K562 (cell line): ENCODE measurements around the gene C1orf198. TPM values are rescaled to one million over a fixed set of nuclear protein-coding genes. Genes with fewer than 3 reads are reported as not detected.

Experiments used
- ATAC-seq: fragments of 200-7000 bp; cut with Tn5 transposase; 3 replicates; pipeline ENCODE4 v1.9.1; 2020; ENCODE audit warnings: moderate library complexity
- BruUV-seq: library from RNA; stranded (reverse); fragments of 400-500 nt; replicated peaks from 2 replicates; lab custom pipeline; 2021; lab: Mats Ljungman, UMichigan
- CTCF ChIA-PET: fragments of 300-600 bp; formaldehyde crosslinking; extraction: SDS; loops from one replicate; lab custom pipeline; 2021; ENCODE audit warnings: low intra/inter-chr PET ratio; lab: Yijun Ruan, JAX
- POLR2A ChIA-PET: fragments of 300-600, 350-650 bp; sonication (Branson Sonifier 250); formaldehyde crosslinking; extraction: SDS; loops from one replicate; lab custom pipeline; 2021; ENCODE audit warnings: antibody characterized with exemption, inconsistent platforms; lab: Yijun Ruan, JAX
- DNase-seq, 4 experiments: peaks; one replicate each; pipeline versions ENCODE4 v3.0.0 to v3.0.0-alpha.2; 2011 to 2018; ENCODE audit warnings: low spot score in 3 of 4, mixed read lengths in 3 of 4; ENCODE audit errors: extremely low read depth in 1 of 4
- FAIRE-seq: peaks from 2 replicates; lab custom pipeline; 2011; peaks lifted over from hg19 to GRCh38; lab: Jason Lieb, UNC
- H2AFZ ChIP-seq: 2 replicates; pipeline ENCODE4 v1.6.0; 2011; ENCODE audit warnings: low read depth, low read length, control low read depth, inconsistent platforms
- H3K27ac ChIP-seq: fragments of 200-600 bp; 3 replicates; pipeline ENCODE4 v1.8.0; 2011; ENCODE audit warnings: low read depth, mild to moderate bottlenecking, control low read depth, inconsistent platforms, low read length, moderate library complexity, mixed read lengths; ENCODE audit errors: extremely low read depth
- H3K27me3 ChIP-seq, 2 experiments: fragments of 300-600 bp in 1 of 2; 2 replicates in 1 of 2; 3 replicates in 1 of 2; pipeline versions ENCODE4 v1.6.0 to v1.8.0; 2011; ENCODE audit warnings: inconsistent platforms in 2 of 2, low read length in 2 of 2, mild to moderate bottlenecking in 1 of 2, mixed read lengths in 1 of 2, moderate library complexity in 1 of 2; ENCODE audit not compliant: control insufficient read depth in 2 of 2, insufficient read depth in 2 of 2
- H3K36me3 ChIP-seq: fragments of 300-600 bp; 3 replicates; pipeline ENCODE4 v1.8.0; 2011; ENCODE audit warnings: mild to moderate bottlenecking, low read length, inconsistent platforms; ENCODE audit not compliant: control insufficient read depth, insufficient read depth
- H3K4me1 ChIP-seq, 2 experiments: fragments of 200-600 bp in 1 of 2; replicated peaks in 1 of 2; 2 replicates in 1 of 2; 3 replicates in 1 of 2; pipeline versions ENCODE4 v1.5.1 to v1.8.0; 2011; ENCODE audit warnings: inconsistent platforms in 2 of 2, low read length in 2 of 2, mild to moderate bottlenecking in 1 of 2, mixed read lengths in 1 of 2, moderate library complexity in 1 of 2; ENCODE audit not compliant: control insufficient read depth in 2 of 2, insufficient read depth in 2 of 2
- H3K4me2 ChIP-seq: 2 replicates; pipeline ENCODE4 v1.6.1; 2011; ENCODE audit warnings: low read length, control low read depth, inconsistent platforms, mixed read lengths; ENCODE audit not compliant: insufficient read depth
- H3K4me3 ChIP-seq: fragments of 200-600 bp; sonication (generic), shearing (Covaris generic); 2 replicates; pipeline ENCODE4 v1.5.1; 2016; ENCODE audit warnings: control low read depth, inconsistent platforms
- H3K79me2 ChIP-seq: fragments of 200-600 bp; 3 replicates; pipeline ENCODE4 v1.8.0; 2011; ENCODE audit warnings: low read length, inconsistent platforms; ENCODE audit not compliant: control insufficient read depth, insufficient read depth
- H3K9ac ChIP-seq, 2 experiments: 2 replicates each; pipeline versions ENCODE4 v1.6.0 to v1.6.1; 2011; ENCODE audit warnings: low read depth in 2 of 2, low read length in 2 of 2, control low read depth in 1 of 2, inconsistent platforms in 1 of 2, mild to moderate bottlenecking in 1 of 2, mixed read lengths in 1 of 2; ENCODE audit not compliant: insufficient read depth in 1 of 2
- H3K9me1 ChIP-seq: one replicate; pipeline ENCODE4 v1.6.0; 2011; ENCODE audit warnings: inconsistent platforms, mild to moderate bottlenecking, low read length, moderate library complexity; ENCODE audit not compliant: control insufficient read depth, insufficient read depth
- H3K9me3 ChIP-seq: replicated peaks from 2 replicates; pipeline ENCODE4 v1.5.1; 2011; ENCODE audit warnings: low read depth, low read length, inconsistent platforms; ENCODE audit not compliant: control insufficient read depth, insufficient read depth
- H4K20me1 ChIP-seq: replicated peaks from 2 replicates; pipeline ENCODE4 v1.6.1; 2011; ENCODE audit warnings: low read length, inconsistent platforms, mixed read lengths; ENCODE audit not compliant: control insufficient read depth, insufficient read depth
- POLR2G ChIP-seq: fragments of 200-400 bp; formaldehyde crosslinking; IDR thresholded peaks from 2 replicates; pipeline ENCODE4 v1.6.1; 2017; ENCODE audit warnings: low read depth, mild to moderate bottlenecking, antibody characterized with exemption, low read length, moderate library complexity
- ZHX1 ChIP-seq: fragments of 150-350 bp; conservative IDR thresholded peaks from 2 replicates; pipeline ENCODE4 v1.6.1; 2014; ENCODE audit warnings: low read length
- WGBS: fragments of 100-300 bp; shearing (Covaris generic); methylation state at CpG from one replicate; pipeline ENCODE4 v1.1.6; 2016; ENCODE audit warnings: low coverage, mixed read lengths; ENCODE audit not compliant: insufficient coverage; ENCODE audit errors: missing lambda C conversion rate; 5-methylcytosine and 5-hydroxymethylcytosine counted together
- in situ Hi-C: fragments of 300-500 bp; cut with MboI; formaldehyde crosslinking; loops from 4 replicates; pipeline ENCODE4 v1.15.0; 2018; ENCODE audit warnings: inconsistent platforms, mixed read lengths
- intact Hi-C: fragments of 100-400 bp; cut with micrococcal nuclease; formaldehyde crosslinking; loops from 2 replicates; pipeline ENCODE4 v1.14.2; 2022
- polyA plus RNA-seq, 8 experiments: library from polyadenylated mRNA; depleted of rRNA in 4 of 8; stranded (reverse) in 5 of 8; unstranded in 3 of 8; fragments of >200 nt; fragmentation: Nextera tagmentation in 2 of 8; fragmentation: Illumina TruSeq in 1 of 8; extraction: Ambion mirVana in 2 of 8; extraction: Trizol in 1 of 8; gene quantifications; 2 replicates each; pipeline versions ENCODE4 v1.2.1 to v1.2.3, GENCODE V29; 2011 to 2014; ENCODE audit warnings: inconsistent platforms in 1 of 8, missing spikeins in 1 of 8
- total RNA-seq, 7 experiments: library from RNA; depleted of rRNA in 6 of 7; stranded (reverse); fragments of >200 nt in 6 of 7; fragmentation: Illumina TruSeq in 2 of 7; extraction: Trizol in 2 of 7; gene quantifications; 2 replicates each; pipeline versions ENCODE4 v1.2.1 to v1.2.3, GENCODE V29; 2011 to 2021; ENCODE audit warnings: low replicate concordance in 1 of 7

C1orf198 gene
- total and polyA plus RNA-seq, 9 of the 15 experiments (the other 6 are each of a cell fraction or from before 2014, with no cell fraction given): 2.0 to 15.1 (median 10.4) TPM

DNA sequence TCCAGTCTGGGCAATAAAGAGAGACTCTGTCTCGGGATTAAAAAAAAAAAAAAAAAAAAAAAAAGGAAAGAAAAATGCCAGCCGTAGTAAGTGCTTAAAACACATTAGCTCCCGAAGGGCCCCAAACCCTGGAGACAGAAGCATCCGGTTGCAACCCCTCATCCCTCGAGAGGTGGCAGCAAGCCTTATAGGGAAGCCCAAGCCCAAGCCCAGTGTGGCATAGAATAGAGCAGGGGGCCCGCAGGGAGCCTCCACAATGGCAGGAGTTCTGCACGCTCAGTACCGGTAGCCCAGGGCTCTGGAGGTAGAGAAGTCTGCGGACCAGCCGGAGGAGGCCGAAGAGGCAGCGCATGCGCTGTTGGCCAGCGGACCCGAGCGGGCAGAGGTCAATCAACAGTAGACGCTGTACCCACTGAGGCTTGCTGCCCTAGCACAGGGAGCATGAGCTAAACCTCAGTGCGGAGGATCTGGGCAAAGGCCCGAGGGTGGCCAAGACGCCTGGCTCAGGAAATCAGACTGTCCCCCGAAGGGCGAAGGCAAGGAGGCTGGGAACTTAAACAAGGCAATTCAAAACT is 34.1 kb upstream of the C1orf198 start:
- peak; percentile 81 for FAIRE-seq
- BruUV-seq: no TSS peak
- CTCF ChIA-PET: no interaction called here

More for the DNA sequence above, 34.1 kb upstream of the C1orf198 start:
- Histone ChIP-seq H3K9me3 (no peaks in the 10 kb centered on the region), H3K27me3 (peaks cover 5 to 8% of the 10 kb centered on the region in 2 experiments; a peak in 4 of 5 replicates), H3K4me3 (no peak overlapping the region), H3K36me3 (peaks cover 4% of the 10 kb centered on the region; the same call in 2 of the 3 replicates), H3K4me2 (no peak overlapping the region), H2AFZ (no peak overlapping the region), H3K9me1 (no peaks in the 10 kb centered on the region), H3K79me2 (no peaks in the 10 kb centered on the region), H3K27ac (no peak overlapping the region), H3K4me1 (peaks cover 0 to 4% of the 10 kb centered on the region in 2 experiments; a peak in 1 of 5 replicates), H3K9ac (peak overlapping the region in 1 of 2 experiments; percentile 33; a peak in 1 of 4 replicates), H4K20me1 (0 out of 2 replicates have a peak, but pooled peaks cover 5% of the 10 kb centered on the region)
- ATAC-seq: no peak; the same call in 2 of the 3 replicates
- in situ Hi-C loops: no loop called here
- TF ChIP-seq ZHX1 (no peak), POLR2G (peak; percentile 46; the same call in 1 of the 2 replicates)
- no peak for DNase-seq
- intact Hi-C loops: no loop called here
- 64% methylated on average over 20 of the region's 22 CpGs for WGBS
- POLR2A ChIA-PET: interaction anchor here (0.6 to 1.4 kb wide), 3 partner anchors 10 to 174 kb away, joined by 3 to 4 read pairs (median 3); no protein-coding TSS in a partner anchor
